HL-60 (cell line): ENCODE data around the gene AKNA.

Source experiments
- DNase-seq, 2 experiments: peaks; one replicate each; pipeline ENCODE4 v3.0.0-alpha.2; 2010 to 2020; ENCODE audit warnings: low read depth in 1 of 2, low spot score in 1 of 2
- H3K27ac ChIP-seq: fragments of 250-450 bp; sonication (Bioruptor Pico); replicated peaks from 2 replicates; pipeline ENCODE4 v1.5.1; 2020; ENCODE audit warnings: mild to moderate bottlenecking, moderate library complexity
- H3K27me3 ChIP-seq: fragments of 250-450 bp; sonication (Bioruptor Pico); 2 replicates; pipeline ENCODE4 v1.5.1; 2021; ENCODE audit warnings: mild to moderate bottlenecking, moderate library complexity; ENCODE audit not compliant: insufficient read depth, poor library complexity, severe bottlenecking
- H3K4me3 ChIP-seq: replicated peaks from 2 replicates; pipeline ENCODE4 v1.5.1; 2011; ENCODE audit warnings: mild to moderate bottlenecking, control low read depth, low read length; ENCODE audit not compliant: insufficient read depth
- CTCF ChIP-seq: IDR thresholded peaks from one replicate; pipeline ENCODE4 v1.5.1; 2011; ENCODE audit warnings: low read length, control low read depth, inconsistent platforms; ENCODE audit not compliant: insufficient read depth
- GABPA ChIP-seq: IDR thresholded peaks from 2 replicates; pipeline ENCODE4 v1.6.1; 2012; ENCODE audit warnings: low read depth
- POLR2AphosphoS5 ChIP-seq: IDR thresholded peaks from 2 replicates; pipeline ENCODE4 v1.6.1; 2012; ENCODE audit warnings: low read depth
- REST ChIP-seq: IDR thresholded peaks from 2 replicates; pipeline ENCODE4 v1.6.1; 2012; ENCODE audit warnings: low read depth; ENCODE audit not compliant: insufficient replicate concordance
- SPI1 ChIP-seq: IDR thresholded peaks from 2 replicates; pipeline ENCODE4 v1.6.1; 2012; ENCODE audit warnings: low read depth, mild to moderate bottlenecking, borderline replicate concordance

Gene AKNA

DNA sequence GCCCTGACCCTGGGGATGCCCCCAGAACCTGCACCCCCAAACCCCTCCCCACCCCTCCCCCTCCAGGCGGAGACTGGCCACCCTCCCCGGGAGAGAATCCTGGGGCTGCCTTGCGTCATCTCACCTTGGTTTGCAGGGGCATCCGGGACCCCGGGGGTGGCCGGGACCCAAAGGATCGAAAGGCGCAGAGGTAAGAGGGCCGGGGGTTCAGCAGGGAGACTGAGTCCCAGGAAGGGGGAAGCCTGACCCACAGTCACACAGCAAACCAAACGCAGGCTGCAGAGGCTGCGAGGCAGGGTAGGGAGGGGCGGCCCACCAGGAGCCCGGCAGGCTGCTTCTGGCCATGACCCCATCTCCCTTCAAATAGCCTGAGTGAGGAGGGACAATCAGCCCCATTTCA lies 98.7 kb downstream of the AKNA start:
- DNase-seq, result no peak
- Histone ChIP-seq H3K4me3 (no peak overlapping the region), H3K27me3 (no peaks in the 10 kb centered on the region), H3K27ac (no peak overlapping the region)
- no peak for TF ChIP-seq CTCF
- no peak for TF ChIP-seq SPI1
- TF ChIP-seq REST, result no peak
- no peak for TF ChIP-seq GABPA
- TF ChIP-seq POLR2AphosphoS5, result no peak

GRCh38 chr9:114288193-114289091 lies 99.3 kb downstream of the AKNA start:
- no peak for DNase-seq
- H3K4me3 ChIP-seq, result no peak overlapping the region
- H3K27ac ChIP-seq, result no peak overlapping the region
- TF ChIP-seq GABPA, result no peak
- no peak for TF ChIP-seq SPI1
- TF ChIP-seq POLR2AphosphoS5, result no peak
- TF ChIP-seq REST, result no peak
- TF ChIP-seq CTCF, result no peak
- no peaks in the 10 kb centered on the region for H3K27me3 ChIP-seq

GRCh38 chr9:114287763-114288192 lies 100.0 kb downstream of the AKNA start:
- H3K27me3 ChIP-seq, result no peaks in the 10 kb centered on the region
- TF ChIP-seq SPI1 (no peak), POLR2AphosphoS5 (no peak), GABPA (no peak), CTCF (no peak), REST (no peak)
- no peak for DNase-seq
- no peak overlapping the region for H3K27ac ChIP-seq
- H3K4me3 ChIP-seq, result no peak overlapping the region
